IPS DF 4.7 (cell line): Measurements from ENCODE around the gene MEGF11.
"Not testable (repeated sequence)": the region's sequence is repeated elsewhere in the genome, so short reads cannot be mapped to it uniquely, and the experiment has no call there.

ENCODE experiments used
- DNase-seq: peaks from one replicate; pipeline ENCODE4 v3.0.0-alpha.2; 2013; ENCODE audit warnings: low spot score; ENCODE audit errors: extremely low read depth

The MEGF11 gene

DNA sequence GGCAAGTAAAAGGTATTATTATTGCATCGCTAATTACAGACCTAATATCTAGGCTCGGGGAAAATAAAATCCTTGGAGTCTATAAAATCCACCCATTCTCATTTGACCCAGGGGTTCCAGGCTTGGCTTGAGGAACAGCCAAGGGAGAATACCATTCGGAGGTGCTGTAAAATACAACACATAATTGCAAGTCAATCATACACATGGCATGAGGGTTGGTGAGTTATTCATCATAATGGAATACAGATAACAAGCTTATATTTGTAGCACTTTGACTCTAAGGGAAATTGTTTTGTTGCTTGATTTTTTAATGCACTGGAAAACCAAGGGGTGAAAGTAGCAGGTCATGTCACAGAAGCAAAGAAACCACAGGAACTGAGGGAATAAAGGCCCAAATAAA lies 23.0 kb upstream of the MEGF11 start:
- DNase-seq = no peak

DNA sequence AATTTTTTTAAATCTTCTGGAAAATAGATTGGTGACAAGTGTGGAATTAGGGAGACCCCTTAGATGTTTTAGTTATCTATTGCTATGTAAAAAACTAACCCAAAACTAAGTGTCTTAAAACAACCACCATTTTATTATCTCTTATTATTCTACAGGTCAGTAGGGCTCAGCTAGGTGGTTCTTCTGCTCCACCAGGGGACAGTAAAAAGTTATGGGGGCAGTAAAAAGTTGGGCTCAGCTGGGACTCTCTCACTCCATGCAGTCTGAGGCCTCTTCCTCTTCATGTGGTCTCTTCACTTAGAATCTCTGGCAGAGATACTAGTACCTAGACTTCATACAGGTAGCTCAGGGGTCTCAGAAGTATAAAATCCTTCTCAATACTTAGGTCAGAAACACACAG lies 21.8 kb upstream of the MEGF11 start:
- no peak for DNase-seq

DNA sequence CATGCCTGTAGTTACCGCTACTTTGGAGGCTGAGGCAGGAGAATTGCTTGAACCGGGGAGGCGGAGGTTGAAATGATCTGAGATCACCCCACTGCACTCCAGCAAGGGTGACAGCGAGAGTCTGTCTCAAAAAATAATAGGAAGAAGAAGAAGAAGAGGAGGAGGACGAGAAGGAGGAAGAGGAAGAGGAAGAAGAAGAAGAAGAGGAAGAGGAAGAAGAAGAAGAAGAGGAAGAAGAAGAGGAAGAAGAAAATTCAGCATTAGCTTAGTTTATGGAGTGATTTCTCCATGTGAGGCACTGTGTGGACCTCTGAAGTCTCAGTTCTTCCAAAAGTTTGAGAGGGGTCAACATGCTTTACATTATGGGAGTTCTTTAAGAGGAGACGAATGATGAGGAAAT lies 17.4 kb upstream of the MEGF11 start:
- DNase-seq = no peak

DNA sequence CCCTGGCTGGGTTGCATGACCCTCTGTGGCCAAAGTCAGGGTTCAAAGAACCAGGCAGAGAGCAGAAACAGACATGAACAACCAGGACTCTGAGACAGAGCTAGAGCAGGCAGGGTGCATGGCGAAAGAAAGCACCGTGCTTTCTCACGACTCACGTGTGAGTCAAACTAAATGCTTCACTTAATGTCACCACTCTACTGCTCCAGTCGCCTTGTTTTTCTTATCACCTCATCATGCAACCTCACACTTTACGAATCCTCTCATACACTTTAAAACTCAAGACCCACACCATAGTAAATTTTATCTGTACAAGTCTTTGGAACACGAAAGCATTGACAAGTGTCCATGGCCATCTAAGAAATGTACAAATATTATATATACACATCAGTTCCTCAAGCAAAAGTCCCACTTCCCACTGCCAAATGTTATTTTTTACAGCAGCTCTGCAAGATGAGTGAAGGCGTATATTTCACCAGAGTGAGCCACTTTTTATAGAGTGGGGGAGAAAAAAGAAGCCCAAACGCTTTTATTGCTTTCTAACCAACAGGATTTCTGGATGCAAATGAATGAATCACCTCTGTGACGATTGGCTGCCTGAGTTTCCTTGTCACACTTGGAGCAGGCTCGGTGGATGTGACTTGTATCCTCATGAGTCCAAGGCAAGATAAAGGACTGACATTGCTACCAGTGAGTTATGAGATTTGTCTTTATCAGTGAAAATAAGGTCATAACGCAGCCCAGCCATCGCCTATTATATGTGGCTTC lies 16.0 kb upstream of the MEGF11 start:
- DNase-seq = no peak

DNA sequence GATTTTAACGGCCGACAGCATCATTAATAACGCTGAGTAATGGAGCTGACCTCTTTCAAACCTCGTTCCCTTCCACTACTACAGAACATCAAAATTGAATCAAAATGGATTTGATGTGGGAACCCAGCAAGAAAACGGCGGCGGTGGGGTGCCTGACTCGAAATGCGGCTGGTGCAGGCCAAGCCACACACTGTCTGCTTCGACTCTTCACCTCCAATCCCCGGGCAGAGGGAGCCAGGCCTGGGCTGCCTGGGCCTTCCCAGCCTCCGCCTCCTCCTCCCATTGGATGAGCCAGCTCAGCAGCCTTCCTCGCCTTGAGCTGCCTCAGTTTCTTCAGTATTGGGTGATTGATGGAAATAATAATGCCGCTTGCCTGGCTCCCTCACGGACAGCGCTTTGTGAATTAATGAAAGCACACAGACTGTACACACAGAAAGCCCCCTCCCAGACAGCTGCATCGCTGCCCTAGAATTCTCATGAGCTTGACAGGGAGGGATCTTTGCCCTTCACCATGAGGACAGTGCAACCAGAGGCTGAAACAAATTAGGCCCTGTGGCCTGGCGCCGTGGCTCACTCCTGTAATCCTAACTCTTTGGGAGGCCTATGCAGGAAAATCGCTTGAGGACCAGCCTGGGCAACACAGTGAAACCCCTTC lies 11.4 kb upstream of the MEGF11 start:
- no peak for DNase-seq

DNA sequence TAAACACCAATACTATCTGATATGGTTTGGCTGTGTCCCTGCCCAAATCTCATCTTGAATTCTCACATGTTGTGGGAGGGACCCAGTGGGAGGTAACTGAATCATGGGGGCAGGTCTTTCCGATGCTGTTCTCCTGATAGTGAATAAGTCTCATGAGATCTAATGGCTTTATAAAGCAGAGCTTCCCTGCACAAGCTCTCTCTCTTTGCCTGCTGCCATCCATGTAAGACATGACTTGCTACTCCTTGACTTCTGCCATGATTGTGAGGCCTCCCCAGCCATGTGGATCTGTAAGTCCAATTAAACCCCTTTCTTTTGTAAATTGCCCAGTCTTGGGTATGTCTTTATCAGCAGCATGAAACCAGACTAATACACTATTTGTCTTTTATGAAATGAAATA lies 9.3 kb upstream of the MEGF11 start:
- DNase-seq = not testable (repeated sequence)

DNA sequence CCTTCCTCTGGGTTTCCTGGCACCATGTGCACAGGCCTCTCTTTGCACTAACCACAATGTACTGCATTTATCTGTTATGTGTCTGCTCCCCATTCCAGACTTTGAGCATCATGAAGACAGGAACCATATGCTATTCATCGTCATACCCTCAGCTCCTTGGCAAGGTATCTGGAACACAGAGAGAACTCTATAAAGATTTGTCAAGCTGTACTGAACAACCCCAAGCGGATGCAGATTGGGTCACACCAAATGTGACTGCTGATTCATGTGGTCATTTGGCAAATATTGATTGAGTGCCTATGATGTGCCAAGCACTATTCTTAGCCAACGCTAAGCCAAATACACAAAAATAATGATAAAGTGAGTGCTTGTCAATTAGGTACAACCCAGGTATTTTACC lies 7.5 kb upstream of the MEGF11 start:
- no peak for DNase-seq

DNA sequence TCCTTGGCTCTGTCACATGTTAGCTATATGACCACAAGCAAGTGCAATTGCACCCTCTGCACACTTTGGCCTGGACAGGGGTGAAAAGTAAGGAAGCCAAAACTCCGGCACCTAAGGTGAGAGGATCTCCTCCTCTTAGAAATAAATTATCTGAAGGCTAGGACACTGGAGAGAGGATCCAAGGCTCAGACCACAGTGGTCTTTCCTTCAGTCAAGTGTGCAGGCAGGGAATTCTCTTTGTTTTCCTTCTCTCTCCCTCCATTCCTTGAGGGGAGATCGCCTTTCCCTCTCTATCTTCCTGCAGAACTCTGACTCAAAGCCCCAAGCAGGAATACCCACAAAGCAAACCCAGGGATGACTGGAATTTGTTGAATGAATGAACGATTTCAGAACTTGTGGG lies 3.1 kb upstream of the MEGF11 start:
- no peak for DNase-seq

DNA sequence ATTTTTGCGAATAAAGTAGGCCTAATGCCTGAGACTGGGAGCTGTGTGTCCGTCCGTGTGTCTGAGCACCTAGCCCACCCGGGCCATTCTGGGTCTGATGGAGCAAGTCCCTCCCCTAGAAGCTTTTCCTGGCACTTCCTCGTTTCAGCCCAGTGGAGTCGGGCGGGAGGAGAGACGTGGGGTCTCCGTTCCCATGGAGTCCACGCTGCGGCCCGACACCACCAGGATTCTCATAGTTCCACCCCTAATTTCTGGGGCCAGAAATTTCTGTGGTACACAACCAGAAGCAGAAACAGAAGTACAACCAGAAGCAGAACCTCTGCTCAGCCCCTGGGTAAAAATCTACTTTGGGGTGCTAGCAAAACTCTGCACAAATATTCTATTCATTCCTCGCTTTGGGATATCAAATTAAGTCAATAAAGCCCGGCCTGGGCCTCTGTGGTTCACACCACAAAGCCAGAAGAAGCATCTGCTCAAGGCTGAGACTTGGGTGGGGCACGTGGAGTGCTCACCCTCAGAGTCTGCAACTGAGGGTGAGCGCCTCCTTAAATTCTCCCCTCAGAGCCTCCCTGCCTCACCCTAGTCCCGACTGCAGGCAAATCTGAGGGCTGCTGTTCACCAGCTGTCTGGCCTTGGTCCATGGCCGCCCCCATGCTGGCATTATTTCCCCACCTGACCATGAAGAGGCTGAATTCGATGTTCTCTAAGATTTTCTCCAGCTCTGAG lies 1.6 kb upstream of the MEGF11 start:
- no peak for DNase-seq

DNA sequence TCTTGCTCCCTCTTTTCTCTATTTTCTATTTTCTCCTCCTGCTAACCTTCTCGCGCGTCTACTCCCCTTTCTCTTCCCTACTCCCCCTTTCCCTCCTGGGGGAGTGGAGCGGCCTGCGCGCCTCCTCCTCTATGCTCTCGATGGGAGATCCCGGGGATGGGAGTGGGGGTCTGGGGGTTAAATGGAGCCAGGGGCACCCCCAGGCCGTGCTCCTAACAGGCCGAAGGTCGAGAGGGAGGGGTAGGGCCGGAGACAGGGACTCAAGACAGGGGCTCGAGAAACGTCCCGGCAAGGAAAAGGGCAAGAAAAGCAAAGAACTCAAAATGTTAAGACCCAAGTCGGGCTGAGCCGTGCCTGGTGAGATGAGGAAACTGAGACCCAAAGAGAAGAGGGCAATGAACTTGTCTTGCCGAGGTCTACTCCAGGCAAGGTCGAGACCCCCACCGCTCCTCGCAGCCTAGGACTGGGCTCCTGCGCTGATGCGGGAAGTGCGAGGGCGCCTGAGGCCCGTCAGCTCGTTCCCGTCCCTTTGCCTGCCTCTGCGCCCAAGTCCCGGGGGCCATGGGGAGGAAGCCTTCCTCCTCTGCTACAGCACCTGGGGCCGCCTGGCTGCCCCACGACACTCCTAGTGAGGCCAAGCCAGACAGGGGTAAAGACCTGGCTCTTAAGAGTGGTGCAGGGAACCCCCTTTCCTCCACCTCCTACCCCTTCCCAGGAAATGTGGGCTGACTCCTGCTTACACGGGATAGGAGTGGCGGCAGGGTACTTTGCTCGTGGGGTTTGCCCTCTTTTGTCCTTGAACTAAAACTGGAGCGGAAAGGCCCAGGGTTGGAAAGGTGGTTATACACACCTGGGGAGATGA lies 770 bp upstream of the MEGF11 start:
- DNase-seq = no peak

DNA sequence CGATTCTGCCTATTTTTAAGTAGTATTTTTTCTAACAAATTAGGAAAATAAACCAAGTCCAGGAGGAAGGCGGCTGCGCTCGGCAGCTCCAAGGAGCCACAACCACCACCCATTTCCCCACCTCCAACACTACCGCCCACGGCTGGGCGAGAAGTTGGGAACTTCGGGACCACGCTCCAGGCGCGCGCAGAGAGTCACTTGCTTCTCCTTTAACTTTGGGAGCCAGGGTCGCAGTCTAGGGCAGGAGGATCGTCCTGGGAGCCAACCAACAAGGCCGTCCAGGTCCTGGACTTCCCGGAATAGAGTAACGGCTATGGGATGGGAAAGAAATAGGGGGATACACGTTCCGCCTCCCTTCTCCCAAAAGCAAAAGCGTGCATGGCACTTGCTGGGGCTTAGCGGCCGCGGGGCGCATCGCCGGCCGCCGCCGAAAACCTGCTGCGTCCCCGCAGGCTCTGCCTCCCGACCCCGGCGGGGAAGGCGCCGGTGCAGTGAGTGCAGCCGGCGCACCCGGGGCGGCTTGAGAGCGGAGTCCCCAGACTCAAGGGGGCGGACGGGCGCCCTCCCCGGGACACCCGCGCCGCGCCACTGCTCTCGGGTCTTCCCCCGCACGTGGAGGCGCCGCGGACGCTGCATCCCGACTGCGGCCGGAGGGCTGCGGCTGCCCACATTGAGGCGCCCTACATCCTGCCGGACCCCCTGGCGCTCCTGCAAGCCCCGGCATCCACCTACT lies 699 bp downstream of the MEGF11 start:
- no peak for DNase-seq

DNA sequence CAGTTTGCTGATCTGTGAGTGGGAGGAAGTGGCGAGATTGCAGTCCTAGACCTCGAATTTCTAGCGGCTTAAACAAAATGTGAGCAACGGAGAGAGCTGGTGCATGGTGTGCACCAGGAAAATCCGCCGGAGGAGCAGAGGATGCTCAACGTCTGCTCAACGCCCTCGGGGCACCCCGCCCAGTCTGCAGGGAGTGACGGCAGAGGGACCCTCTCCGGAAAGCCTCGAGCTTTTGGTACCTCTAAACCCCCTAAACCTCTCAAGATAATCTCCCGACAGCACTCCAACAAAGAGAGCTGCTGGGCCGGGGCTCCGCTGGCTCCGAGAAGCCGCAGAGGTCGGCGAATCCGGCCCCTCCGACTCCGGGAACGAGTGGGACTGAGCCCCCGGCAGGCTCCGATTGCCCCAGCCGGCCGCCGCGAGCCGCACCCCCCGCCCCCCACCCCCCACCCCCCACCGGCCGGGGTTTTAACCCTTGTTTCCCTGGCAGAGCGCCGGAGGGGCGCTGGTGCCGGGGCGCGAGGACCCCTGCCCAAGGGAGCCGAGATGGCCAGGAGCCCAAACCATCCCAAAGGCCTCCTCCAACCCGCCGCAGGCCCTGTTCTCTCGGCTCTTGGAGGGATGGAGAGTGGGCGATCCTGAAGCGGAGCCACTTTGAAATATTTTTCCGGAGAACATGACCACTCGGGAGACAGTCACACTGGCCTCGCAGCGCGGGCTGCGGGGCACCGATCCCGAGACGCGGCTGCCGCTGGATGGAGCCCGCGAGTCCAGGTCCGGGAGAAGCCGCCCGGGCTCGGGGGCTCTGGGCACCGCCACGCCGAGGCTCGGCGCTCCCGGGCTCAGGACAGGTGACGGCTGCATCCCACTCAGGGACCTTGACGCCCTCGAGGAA lies 1.5 kb downstream of the MEGF11 start:
- no peak for DNase-seq

DNA sequence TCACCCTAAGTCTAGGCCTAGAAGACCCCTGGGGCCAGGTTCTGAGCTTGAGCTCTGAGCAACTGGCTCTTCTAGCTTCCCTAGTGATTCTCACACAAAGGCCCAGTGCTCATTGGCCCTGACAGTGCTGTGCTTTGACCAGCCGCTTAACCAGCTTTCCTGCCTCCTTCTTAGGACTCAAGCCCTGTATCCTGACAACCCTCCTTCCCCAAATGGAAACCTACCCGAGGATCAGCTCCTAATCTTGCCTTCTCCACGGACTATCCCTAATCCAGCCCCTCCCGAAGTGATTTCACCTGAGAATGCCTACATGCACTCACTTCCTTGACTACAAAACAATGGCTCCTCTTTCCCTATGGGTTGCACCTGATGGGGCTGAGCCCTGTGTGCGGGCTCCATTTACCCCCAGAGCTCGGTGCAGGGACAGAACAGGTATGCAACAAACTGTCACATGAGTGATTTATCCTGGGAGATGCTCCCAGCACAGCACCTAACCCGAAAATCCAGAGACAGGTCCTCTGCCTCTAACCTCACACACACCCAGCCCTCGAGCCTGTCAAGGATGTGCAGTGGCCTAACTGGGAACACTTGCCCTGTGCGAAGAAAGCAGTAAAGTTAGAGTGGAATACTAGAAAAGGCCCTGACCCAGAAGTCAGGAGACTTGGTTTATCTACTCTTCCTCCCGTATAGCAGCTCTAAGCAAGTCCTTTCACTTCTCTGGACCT lies 2.3 kb downstream of the MEGF11 start:
- DNase-seq = no peak

DNA sequence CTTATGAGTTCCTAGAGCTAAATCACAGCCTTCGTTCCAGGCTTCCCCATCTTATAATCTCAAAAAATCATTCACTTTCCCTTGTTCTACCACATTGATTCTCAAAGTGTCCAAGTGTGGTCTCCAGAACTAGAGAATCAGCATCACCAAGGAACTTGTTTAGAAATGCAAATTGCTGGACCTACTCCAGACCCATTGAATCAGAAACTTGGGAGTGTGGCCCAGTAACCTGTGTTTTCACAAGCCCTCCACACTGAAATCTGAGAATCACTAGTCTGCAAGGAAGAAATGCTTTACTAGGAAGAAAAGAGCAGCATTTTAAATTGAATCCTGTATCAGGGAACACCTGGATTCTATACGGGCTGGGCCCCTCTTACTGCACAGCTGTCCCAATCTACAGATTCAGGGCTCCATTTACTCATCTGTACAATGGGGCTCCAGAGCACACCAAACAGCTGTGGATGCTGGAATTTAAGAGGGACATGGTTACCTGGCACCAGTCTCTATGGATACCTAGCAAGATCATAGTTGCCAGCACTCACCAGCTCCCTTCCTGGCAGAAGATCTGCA lies 3.9 kb downstream of the MEGF11 start:
- DNase-seq = no peak

DNA sequence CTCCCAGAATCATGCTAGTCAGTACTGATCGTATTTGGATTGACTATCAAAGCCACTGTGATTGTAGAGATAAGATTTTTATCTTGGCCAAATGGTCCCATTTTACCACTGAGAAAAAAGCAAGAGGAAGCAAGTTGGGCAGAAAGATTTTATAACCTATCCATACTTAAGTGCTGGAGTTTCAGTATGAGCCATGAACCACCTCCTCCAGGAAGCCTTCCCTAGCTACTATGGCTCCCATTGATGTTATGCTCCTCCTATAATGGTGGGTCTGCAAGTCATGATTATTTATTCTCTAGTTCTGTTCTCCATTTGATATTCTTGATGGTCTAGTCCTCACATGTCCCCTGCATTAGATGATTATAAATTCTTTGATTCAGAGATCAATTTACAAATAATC lies 6.6 kb downstream of the MEGF11 start:
- no peak for DNase-seq

DNA sequence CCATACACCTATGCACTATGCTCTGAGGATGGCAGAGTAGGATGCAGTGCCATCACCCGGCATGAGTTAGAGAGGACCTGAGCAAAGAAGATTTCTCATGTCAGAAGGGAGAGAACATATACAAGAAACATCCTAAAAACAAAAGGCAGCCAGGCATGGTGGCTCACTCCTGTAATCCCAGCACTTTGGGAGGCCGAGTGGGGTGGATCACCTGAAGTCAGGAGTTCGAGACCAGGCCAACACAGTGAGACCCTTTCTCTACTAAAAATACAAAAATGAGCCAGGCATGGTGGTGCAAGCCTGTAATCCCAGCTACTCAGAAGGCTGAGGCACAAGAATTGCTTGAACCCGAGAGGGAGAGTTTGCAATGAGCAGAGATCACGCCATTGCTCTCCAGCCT lies 7.7 kb downstream of the MEGF11 start:
- not testable (repeated sequence) for DNase-seq

DNA sequence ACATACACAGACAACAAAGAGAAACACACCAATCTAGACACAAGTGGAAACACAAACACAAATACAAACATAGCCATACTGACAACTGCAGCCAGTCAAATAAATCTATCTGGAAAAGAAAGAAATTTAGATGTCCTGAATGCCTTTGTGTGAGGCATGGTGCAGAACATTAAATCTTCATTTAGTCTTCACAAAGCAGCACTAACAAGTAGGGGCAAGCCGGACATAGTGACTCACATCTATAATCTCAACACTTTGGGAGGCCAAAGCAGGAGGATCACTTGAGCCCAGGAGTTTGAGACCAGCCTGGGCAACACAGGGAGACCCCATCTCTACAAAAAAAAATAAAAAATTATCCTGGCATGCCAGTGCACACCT lies 11.7 kb downstream of the MEGF11 start:
- no peak for DNase-seq

DNA sequence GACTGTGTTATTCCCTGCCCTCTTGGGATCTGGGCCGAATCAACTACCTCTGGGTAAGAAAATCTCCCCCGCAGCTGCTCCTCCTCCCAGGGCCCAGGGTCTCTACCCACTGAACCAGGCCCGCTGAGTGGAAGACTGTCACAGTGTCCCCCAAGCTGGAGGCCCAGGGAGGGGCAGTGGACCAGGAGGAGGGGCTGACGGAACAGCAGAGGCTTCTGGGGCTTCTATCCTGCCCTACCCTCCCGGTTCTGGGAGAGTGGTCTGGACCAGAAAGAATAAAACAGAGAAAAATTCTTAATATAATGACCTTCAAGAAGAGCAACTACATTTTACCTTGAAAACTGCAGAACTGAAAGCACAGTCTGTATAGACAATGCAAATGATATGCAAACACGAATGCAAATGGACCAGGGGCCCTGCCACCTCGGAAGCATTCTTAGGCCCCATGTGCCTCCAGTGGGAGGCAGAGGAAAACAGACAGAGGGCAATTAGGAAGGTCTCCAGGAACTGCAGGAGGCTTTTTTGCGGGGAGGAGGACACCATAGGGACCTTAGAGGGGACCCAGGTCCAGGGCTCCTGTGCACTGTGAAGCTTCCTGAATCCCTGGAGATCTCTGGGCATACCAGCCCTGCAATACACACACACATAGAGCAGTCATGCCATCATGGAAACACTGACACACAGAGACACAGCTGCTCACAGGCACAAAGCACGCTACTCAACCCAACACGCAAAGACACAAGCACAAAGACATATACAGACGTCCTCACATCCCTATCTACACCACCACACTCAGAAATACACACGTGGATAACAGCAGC lies 12.3 kb downstream of the MEGF11 start:
- DNase-seq = no peak
